Endodermal cell (in vitro differentiated cells): Measurements from ENCODE around the gene ADAM30. TPM values are rescaled to one million over a fixed set of nuclear protein-coding genes. Genes with fewer than 3 reads are reported as not detected.

Experiments
- DNase-seq: peaks from one replicate; pipeline ENCODE4 v3.0.0-alpha.2; 2017
- H3K27ac ChIP-seq: 2 replicates; pipeline ENCODE4 v1.5.1; 2013; ENCODE audit warnings: mild to moderate bottlenecking, low read depth, low read length, moderate library complexity
- H3K27me3 ChIP-seq: 2 replicates; pipeline ENCODE4 v1.6.1; 2013; ENCODE audit warnings: mild to moderate bottlenecking, low read length, moderate library complexity; ENCODE audit not compliant: insufficient read depth, control insufficient read depth, poor library complexity, severe bottlenecking
- H3K36me3 ChIP-seq: 2 replicates; pipeline ENCODE4 v1.7.0; 2013; ENCODE audit warnings: mild to moderate bottlenecking, low read length, moderate library complexity; ENCODE audit not compliant: control insufficient read depth, insufficient read depth
- H3K4me1 ChIP-seq: one replicate; pipeline ENCODE4 v1.7.0; 2013; ENCODE audit warnings: low read length; ENCODE audit not compliant: control insufficient read depth, insufficient read depth
- H3K4me3 ChIP-seq: 2 replicates; pipeline ENCODE4 v1.5.1; 2013; ENCODE audit warnings: mild to moderate bottlenecking, low read length, moderate library complexity
- H3K9ac ChIP-seq: 2 replicates; pipeline ENCODE4 v1.6.1; 2013; ENCODE audit warnings: mild to moderate bottlenecking, low read length, moderate library complexity; ENCODE audit not compliant: poor library complexity, severe bottlenecking; ENCODE audit errors: extremely low read depth
- H3K9me3 ChIP-seq: 2 replicates; pipeline ENCODE4 v1.6.1; 2013; ENCODE audit warnings: mild to moderate bottlenecking, low read length, moderate library complexity; ENCODE audit not compliant: control insufficient read depth
- H3K27ac Mint-ChIP-seq: 2 replicates; pipeline ENCODE4 v1.8.0; 2020; ENCODE audit warnings: mixed read lengths
- H3K27me3 Mint-ChIP-seq: 2 replicates; pipeline ENCODE4 v1.8.0; 2021; ENCODE audit warnings: mild to moderate bottlenecking, mixed read lengths; ENCODE audit not compliant: insufficient read depth
- H3K36me3 Mint-ChIP-seq: 2 replicates; pipeline ENCODE4 v1.8.0; 2020; ENCODE audit warnings: low read depth, mixed read lengths
- H3K4me1 Mint-ChIP-seq: 2 replicates; pipeline ENCODE4 v1.8.0; 2020; ENCODE audit warnings: mixed read lengths
- H3K4me3 Mint-ChIP-seq: 2 replicates; pipeline ENCODE4 v1.8.0; 2020; ENCODE audit warnings: mild to moderate bottlenecking, moderate library complexity, mixed read lengths
- H3K9me3 Mint-ChIP-seq: 2 replicates; pipeline ENCODE4 v1.8.0; 2020; ENCODE audit warnings: mild to moderate bottlenecking, mixed read lengths
- WGBS, 2 experiments: methylation state at CpG; one replicate each; pipeline versions ENCODE4 v1.1.5 to v1.1.7; 2013; ENCODE audit warnings: missing lambda C conversion rate in 2 of 2, mixed read lengths in 1 of 2; ENCODE audit not compliant: insufficient coverage in 1 of 2, insufficient read length in 1 of 2; 5-methylcytosine and 5-hydroxymethylcytosine counted together
- total RNA-seq, 2 donors: library from RNA; stranded (reverse); fragmentation: NEBNext Ultra II Directional in 1 of 2; extraction: Animal tissue kit (Norgen Biotek cat#: 25700) in 1 of 2; gene quantifications; 2 replicates in 1 of 2; 3 replicates in 1 of 2; pipeline ENCODE4 v1.2.1, GENCODE V29; 2021
- TF ChIP-seq, protein P1 (sequence below): fragments of 200-600 bp; sonication (generic); conservative IDR thresholded peaks from 2 replicates; pipeline ENCODE4 v1.5.0; 2021; ENCODE audit warnings: antibody characterized with exemption, mild to moderate bottlenecking

The ADAM30 gene
- total RNA-seq, 2 donors from 2014 or later = not detected

DNA sequence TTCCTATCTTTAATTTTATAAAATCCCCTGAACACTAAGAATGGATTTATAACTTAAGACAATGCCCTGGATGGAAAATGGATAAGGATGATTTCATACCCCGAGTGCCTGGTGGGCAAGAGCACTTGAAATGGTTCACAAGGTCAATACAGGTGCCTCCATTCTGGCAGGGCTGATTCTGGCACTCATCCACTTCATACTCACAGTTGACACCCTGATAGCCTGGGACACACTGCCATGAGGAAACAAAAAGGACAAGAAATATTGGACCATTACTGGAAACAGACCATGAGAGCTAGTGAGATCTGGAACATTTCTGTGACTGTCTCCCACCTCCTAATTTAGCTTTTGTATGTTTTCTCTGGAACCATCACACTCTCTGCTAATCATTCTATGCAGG lies 39.1 kb upstream of the ADAM30 start:
- H3K4me1 Mint-ChIP-seq = no peaks in the 10 kb centered on the region
- no peaks in the 10 kb centered on the region for H3K27me3 ChIP-seq
- no peaks in the 10 kb centered on the region for H3K27me3 Mint-ChIP-seq
- H3K4me3 ChIP-seq = no peak overlapping the region
- no peak overlapping the region for H3K4me3 Mint-ChIP-seq
- H3K9me3 Mint-ChIP-seq = no peaks in the 10 kb centered on the region
- H3K9me3 ChIP-seq = peaks cover 9% of the 10 kb centered on the region
- no peak for DNase-seq
- H3K9ac ChIP-seq = no peak overlapping the region
- TF ChIP-seq, protein P1, sequence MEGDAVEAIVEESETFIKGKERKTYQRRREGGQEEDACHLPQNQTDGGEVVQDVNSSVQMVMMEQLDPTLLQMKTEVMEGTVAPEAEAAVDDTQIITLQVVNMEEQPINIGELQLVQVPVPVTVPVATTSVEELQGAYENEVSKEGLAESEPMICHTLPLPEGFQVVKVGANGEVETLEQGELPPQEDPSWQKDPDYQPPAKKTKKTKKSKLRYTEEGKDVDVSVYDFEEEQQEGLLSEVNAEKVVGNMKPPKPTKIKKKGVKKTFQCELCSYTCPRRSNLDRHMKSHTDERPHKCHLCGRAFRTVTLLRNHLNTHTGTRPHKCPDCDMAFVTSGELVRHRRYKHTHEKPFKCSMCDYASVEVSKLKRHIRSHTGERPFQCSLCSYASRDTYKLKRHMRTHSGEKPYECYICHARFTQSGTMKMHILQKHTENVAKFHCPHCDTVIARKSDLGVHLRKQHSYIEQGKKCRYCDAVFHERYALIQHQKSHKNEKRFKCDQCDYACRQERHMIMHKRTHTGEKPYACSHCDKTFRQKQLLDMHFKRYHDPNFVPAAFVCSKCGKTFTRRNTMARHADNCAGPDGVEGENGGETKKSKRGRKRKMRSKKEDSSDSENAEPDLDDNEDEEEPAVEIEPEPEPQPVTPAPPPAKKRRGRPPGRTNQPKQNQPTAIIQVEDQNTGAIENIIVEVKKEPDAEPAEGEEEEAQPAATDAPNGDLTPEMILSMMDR = no peak
- H3K36me3 ChIP-seq = peaks cover 72% of the 10 kb centered on the region
- no peaks in the 10 kb centered on the region for H3K4me1 ChIP-seq
- 85 to 100% methylated on average over 1 of the region's 1 CpG for WGBS, 2 experiments
- H3K27ac ChIP-seq = no peak overlapping the region
- no peak overlapping the region for H3K27ac Mint-ChIP-seq
- H3K36me3 Mint-ChIP-seq = peaks cover 71% of the 10 kb centered on the region

DNA sequence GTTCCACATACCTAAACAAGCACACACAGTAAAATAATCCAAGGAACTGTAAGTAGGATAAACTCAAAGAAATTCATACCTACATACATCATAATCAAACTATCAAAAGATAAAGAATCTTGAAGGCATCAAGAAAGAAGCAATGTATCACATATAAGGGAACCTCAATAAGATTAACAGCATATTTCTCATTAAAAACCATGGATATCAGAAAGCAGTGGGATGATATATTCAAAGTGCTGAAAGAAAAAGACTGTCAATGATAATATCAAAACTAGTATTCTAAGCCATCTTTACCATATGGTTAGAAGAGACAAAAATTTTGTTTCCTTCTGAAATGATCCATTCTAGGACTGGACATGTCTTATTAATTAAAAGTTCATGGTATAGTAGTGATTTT lies 37.1 kb upstream of the ADAM30 start:
- no peaks in the 10 kb centered on the region for H3K9me3 Mint-ChIP-seq

DNA sequence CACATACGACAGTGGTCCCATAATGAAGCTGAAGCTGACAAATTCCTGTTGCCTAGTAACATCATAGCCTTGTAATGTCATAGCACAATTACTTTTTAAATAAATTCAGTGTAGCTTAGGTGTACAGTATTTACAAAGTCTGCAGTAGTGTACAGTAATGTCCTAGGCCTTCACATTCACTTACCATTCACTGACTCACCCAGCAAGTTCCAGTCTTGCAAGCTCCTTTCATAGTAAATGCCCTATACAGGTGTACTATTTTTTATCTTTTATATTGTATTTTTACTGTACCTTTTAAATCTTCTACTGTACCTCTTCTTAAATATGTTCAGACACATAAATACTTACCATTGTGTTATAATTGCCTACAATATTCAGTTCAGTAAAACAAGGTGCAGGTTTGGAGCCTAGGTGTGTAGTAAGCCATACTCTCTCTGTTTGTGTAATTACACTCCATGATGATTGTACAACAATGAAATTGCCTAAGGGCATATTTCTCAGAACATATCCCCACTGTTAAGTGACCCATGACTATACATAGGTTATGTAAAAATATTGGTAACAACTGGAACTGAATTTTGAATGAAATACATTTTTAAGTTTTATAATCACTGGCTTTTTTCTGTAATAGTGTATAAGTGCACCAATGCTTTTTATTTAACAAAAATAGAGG lies 33.5 kb upstream of the ADAM30 start:
- WGBS, 2 experiments = 88 to 100% methylated on average over 1 of the region's 1 CpG
- Histone ChIP-seq H3K36me3 (peaks cover 62% of the 10 kb centered on the region), H3K9me3 (peaks cover 9% of the 10 kb centered on the region), H3K4me3 (no peak overlapping the region), H3K9ac (no peak overlapping the region), H3K4me1 (no peaks in the 10 kb centered on the region), H3K27me3 (no peaks in the 10 kb centered on the region), H3K27ac (no peak overlapping the region)
- Mint-ChIP-seq H3K4me3 (no peak overlapping the region), H3K36me3 (peaks cover 53% of the 10 kb centered on the region), H3K4me1 (no peaks in the 10 kb centered on the region), H3K9me3 (no peaks in the 10 kb centered on the region), H3K27me3 (no peaks in the 10 kb centered on the region), H3K27ac (no peak overlapping the region)
- TF ChIP-seq, protein P1 = no peak
- no peak for DNase-seq

More for the DNA sequence above, 37.1 kb upstream of the ADAM30 start:
- TF ChIP-seq, protein P1 = no peak
- Histone ChIP-seq H3K27ac (no peak overlapping the region), H3K9ac (no peak overlapping the region), H3K36me3 (peaks cover 68% of the 10 kb centered on the region), H3K4me1 (no peaks in the 10 kb centered on the region), H3K4me3 (no peak overlapping the region), H3K9me3 (peaks cover 9% of the 10 kb centered on the region), H3K27me3 (no peaks in the 10 kb centered on the region)
- Mint-ChIP-seq H3K4me1 (no peaks in the 10 kb centered on the region), H3K27ac (no peak overlapping the region), H3K36me3 (peaks cover 66% of the 10 kb centered on the region), H3K4me3 (no peak overlapping the region), H3K27me3 (no peaks in the 10 kb centered on the region)
- DNase-seq = no peak
